Gastrocnemius medialis (tissue), 4 donors: ENCODE data around the gene RALGAPA2.

Experiments
- POLR2A ChIP-seq, 2 donors: fragments of 450-650 bp; IDR thresholded peaks; one replicate each; pipeline ENCODE4 v1.6.1; 2017; ENCODE audit warnings: antibody characterized with exemption in 2 of 2, mild to moderate bottlenecking in 2 of 2, moderate library complexity in 2 of 2
- TF ChIP-seq, protein P1 (sequence below), 5 experiments: fragments of 450-650 bp in 3 of 5; fragments of 200-600 bp in 2 of 5; sonication (generic) in 2 of 5; IDR thresholded peaks in 4 of 5; conservative IDR thresholded peaks in 1 of 5; 1 replicate in 4 of 5; 2 replicates in 1 of 5; pipeline ENCODE4 v1.5.1; 2016 to 2019; ENCODE audit warnings: antibody characterized with exemption in 5 of 5, mild to moderate bottlenecking in 3 of 5, moderate library complexity in 3 of 5

DNA sequence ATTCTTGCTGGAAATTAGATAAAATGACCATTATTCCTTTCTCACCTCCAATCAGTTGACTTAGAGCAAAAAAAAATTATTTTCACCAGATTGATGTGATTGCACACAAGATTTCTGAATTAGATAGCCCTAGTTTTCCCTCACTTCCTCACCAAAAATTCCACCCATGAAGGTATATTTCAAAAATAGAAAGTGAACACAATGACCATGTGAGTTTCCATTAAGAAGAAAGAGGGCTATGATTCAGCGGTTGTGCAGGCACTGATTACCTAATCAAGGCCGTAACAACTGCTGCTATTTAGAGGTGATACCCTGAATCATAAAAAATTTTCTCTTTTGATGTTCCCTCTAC, 19.5 kb upstream of the RALGAPA2 start:
- TF ChIP-seq POLR2A (IDR thresholded peaks at IDR 0.05): peak in 1 of 2 donors; percentile 15
- TF ChIP-seq, protein P1, sequence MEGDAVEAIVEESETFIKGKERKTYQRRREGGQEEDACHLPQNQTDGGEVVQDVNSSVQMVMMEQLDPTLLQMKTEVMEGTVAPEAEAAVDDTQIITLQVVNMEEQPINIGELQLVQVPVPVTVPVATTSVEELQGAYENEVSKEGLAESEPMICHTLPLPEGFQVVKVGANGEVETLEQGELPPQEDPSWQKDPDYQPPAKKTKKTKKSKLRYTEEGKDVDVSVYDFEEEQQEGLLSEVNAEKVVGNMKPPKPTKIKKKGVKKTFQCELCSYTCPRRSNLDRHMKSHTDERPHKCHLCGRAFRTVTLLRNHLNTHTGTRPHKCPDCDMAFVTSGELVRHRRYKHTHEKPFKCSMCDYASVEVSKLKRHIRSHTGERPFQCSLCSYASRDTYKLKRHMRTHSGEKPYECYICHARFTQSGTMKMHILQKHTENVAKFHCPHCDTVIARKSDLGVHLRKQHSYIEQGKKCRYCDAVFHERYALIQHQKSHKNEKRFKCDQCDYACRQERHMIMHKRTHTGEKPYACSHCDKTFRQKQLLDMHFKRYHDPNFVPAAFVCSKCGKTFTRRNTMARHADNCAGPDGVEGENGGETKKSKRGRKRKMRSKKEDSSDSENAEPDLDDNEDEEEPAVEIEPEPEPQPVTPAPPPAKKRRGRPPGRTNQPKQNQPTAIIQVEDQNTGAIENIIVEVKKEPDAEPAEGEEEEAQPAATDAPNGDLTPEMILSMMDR (IDR thresholded peaks at IDR 0.05 in 4 of 5, conservative IDR thresholded peaks at IDR 0.05 in 1 of 5): no peak
